ENCODE data around the gene FRG2B.
"Not testable (repeated sequence)": the region's sequence is repeated elsewhere in the genome, so short reads cannot be mapped to it uniquely, and the experiment has no call there.

The FRG2B gene

DNA sequence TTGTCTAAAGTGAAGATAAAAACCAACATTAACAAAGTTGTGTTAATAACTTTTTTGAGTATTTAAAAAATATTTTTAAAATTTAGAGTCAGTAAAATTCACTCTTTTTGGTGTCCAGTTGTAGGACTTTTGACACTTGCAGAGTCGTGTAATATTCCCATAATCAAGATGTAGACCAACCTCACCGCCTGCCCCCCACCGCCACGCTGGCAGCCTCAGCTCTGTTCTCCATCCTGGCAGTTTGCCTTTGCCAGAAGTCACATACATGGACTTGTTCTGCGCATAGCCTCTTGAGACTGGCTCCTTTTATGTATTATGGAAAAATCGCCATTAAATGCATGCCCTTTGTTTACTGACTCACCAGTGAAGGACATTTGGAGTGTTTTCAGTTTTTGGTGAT lies 33.9 kb downstream of the FRG2B start:
- no peak for DNase-seq

DNA sequence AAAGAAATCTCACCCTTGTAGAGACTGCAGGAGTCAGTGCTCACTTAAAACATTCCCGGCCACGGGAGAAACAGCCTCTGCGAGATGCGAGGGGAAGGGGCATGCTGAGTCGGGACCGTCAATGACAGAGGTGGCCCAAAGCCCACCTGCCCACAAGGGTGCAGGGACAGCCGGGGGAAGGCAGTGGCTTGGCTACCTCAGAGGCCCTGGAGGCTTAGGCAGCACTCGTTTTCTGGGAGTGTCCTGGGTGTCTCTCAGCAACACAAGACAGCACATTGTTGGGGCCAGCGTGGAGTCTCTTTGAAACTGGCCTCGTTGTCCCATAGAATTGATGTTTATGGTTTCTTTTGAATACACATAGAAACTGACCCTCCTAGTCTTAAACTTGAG lies 35.6 kb downstream of the FRG2B start:
- no peak for DNase-seq

DNA sequence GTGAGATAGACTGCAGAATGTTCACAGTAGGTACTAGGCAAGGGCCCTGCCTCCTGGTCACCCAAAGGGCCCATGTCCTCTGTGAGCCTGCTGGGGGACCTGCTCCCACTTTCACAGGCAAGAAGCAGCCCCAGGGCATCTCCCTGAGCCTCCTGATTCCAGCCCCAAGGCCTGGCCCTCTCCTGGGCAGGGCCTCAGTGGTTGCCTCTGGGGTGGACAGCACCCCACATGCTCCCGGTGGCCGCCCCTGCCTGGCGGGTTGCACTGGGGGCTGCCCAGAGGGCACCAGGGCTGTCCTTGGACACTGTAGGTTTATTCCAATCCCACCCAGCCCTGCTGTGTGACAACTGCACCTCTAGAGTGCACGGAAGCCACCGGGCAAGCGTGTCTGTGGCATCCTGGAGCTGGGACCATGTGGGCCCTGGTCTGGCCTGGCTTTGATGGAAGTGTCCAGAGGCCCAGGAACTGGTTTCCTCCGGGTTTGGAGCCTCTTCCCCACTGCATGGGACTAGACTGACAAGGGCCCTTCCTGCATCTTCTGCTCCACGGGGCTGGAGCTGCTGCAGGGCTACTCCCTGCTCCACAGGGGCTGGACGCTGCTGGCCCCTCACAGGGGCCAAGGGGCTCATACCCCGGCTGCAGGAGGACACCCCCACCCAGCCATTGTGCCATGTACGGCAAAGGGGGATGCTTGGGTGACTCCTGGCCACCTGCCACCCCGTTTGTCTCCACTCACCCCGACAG lies 36.2 kb downstream of the FRG2B start:
- no peak for DNase-seq

DNA sequence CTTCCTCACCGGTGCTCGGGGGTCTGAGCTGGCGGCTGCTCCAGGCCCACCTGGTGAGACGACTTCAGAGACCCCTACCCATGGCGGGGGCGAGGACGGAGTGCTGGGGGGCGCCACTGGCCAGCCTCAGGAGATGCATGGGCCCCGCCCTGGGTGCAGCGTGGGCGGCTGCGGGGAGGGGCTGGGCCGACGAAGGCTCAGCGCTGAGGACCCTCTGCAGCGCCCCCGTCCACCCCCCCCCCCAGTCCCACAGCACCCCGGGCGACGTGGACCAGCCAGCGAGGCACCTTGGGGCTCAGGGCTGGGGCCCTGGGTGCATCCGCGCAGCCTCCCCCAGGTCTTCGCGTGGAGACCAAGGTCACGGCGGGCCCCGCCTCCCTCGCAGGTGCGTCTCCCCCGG lies 49.6 kb downstream of the FRG2B start:
- not testable (repeated sequence) for DNase-seq

Data from femur (tissue), 1 donor.